ENCODE data around the gene PRDM9. TPM values are rescaled to one million over a fixed set of nuclear protein-coding genes. Genes with fewer than 3 reads are reported as not detected.

Gene PRDM9
- total RNA-seq = not detected in 2 replicates

GRCh38 chr5:23507278-23507685 lies at the start of gene PRDM9:
PRDM9 (plus strand) TSS chr5:23507609; CDS start chr5:23509034, 1,425 bp downstream.

All from myometrial cell (primary cell).